Activated T-helper 2 cell treated with anti-CD3 and anti-CD28 coated beads, Interferon-gamma antibody, Interleukin-2, Interleukin-4, amounts not matched to agents 10 μg/mL and 5 μg/mL and 100 μg/mL, durations not matched to agents 14 hours and 24 hours and 36 hours (primary cell): ENCODE results near the gene MAP2K5. TPM values are rescaled to one million over a fixed set of nuclear protein-coding genes. Genes with fewer than 3 reads are reported as not detected.

ENCODE experiments used
- DNase-seq: peaks from one replicate; pipeline ENCODE4 v3.0.0; 2021; ENCODE audit warnings: low spot score
- H3K27ac Mint-ChIP-seq: one replicate; pipeline ENCODE4 v1.8.0; 2021; ENCODE audit warnings: mixed read lengths
- H3K27me3 Mint-ChIP-seq: one replicate; pipeline ENCODE4 v1.8.0; 2021; ENCODE audit warnings: low read depth, mixed read lengths
- H3K36me3 Mint-ChIP-seq: one replicate; pipeline ENCODE4 v1.8.0; 2021; ENCODE audit warnings: low read depth, mixed read lengths
- H3K4me1 Mint-ChIP-seq: one replicate; pipeline ENCODE4 v1.8.0; 2021; ENCODE audit warnings: low read depth, mixed read lengths
- H3K4me3 Mint-ChIP-seq: one replicate; pipeline ENCODE4 v1.8.0; 2021; ENCODE audit warnings: low read depth, mild to moderate bottlenecking, moderate library complexity, mixed read lengths
- H3K9me3 Mint-ChIP-seq: one replicate; pipeline ENCODE4 v1.8.0; 2021; ENCODE audit warnings: mixed read lengths
- intact Hi-C: fragments of 100-400 bp; cut with micrococcal nuclease; formaldehyde crosslinking; loops from one replicate; pipeline ENCODE4 v1.15.1; 2023
- total RNA-seq: library from RNA; stranded (reverse); gene quantifications from 2 replicates; pipeline ENCODE4 v1.2.3, GENCODE V29; 2022

MAP2K5 gene
- total RNA-seq, 1 donor from 2014 or later, result 25.9 TPM

DNA sequence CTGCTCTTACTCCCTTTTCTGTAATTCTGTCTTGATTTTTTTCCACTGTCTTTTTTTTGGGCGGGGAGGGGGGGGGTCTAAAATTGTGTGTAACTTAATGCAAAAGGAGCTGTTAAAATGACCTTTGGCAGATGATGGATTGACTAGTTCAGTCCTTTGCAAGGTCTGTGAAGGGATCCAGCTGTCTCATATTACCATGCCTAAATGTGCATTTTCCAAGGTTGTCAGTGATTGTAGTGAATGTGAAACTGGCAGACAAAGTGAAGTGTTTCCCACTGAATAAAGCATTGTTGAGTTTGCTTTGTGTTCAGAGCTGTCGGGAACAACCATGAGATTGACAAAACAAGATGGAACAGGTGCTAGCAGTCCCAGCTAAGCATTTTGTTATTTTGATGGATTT is 172.7 kb downstream of the MAP2K5 start:
- Mint-ChIP-seq H3K4me1 (no peaks in the 10 kb centered on the region), H3K4me3 (no peak overlapping the region), H3K27me3 (no peaks in the 10 kb centered on the region), H3K27ac (no peak overlapping the region), H3K9me3 (no peaks in the 10 kb centered on the region), H3K36me3 (no peaks in the 10 kb centered on the region)
- intact Hi-C loops, result no loop called here
- DNase-seq, result no peak

DNA sequence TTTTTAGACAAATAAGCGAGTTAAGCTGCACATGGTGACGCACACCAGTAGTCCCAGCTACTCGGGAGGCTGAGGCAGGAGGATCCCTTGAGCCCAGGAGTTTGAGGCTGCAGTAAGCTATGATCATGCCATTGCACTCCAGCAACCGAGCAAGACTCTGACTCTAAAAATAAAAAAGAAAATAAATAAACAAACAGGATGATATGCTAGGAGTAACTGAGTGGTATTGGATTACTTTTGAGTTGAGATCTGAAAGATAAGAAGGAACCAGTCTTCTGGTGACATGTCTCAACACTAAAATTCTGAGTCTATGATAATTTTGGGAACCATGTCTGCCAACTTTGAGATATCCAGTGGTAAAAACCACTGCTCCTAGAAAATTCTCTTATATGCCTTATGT is 173.7 kb downstream of the MAP2K5 start:
- Mint-ChIP-seq H3K27ac (no peak overlapping the region), H3K27me3 (no peaks in the 10 kb centered on the region), H3K4me1 (no peaks in the 10 kb centered on the region), H3K36me3 (no peaks in the 10 kb centered on the region), H3K4me3 (no peak overlapping the region), H3K9me3 (no peaks in the 10 kb centered on the region)
- intact Hi-C loops, result no loop called here
- DNase-seq, result no peak

DNA sequence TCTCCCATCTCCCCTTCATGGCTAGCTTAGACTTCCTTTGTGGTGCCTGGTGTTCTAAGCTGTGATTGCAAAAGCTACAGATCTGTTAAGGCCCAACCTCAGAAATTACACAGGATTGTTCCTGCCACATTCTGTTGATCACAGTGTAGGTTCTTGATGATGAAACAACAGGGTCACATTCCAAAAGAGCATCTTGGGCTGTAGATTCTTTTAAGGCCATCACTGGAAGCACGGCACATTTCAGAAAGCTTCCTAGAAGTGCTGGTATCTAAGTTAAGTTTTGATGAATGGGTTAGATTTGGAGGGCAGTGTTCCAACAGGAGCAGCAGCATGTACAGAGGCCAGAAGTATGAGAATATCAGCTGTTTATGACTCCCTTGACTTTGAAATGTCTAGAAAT is 175.3 kb downstream of the MAP2K5 start:
- H3K27me3 Mint-ChIP-seq, result no peaks in the 10 kb centered on the region
- H3K4me3 Mint-ChIP-seq, result no peak overlapping the region
- no peak for DNase-seq
- H3K9me3 Mint-ChIP-seq, result no peaks in the 10 kb centered on the region
- intact Hi-C loops, result no loop called here
- no peaks in the 10 kb centered on the region for H3K36me3 Mint-ChIP-seq
- H3K27ac Mint-ChIP-seq, result no peak overlapping the region
- H3K4me1 Mint-ChIP-seq, result no peaks in the 10 kb centered on the region

DNA sequence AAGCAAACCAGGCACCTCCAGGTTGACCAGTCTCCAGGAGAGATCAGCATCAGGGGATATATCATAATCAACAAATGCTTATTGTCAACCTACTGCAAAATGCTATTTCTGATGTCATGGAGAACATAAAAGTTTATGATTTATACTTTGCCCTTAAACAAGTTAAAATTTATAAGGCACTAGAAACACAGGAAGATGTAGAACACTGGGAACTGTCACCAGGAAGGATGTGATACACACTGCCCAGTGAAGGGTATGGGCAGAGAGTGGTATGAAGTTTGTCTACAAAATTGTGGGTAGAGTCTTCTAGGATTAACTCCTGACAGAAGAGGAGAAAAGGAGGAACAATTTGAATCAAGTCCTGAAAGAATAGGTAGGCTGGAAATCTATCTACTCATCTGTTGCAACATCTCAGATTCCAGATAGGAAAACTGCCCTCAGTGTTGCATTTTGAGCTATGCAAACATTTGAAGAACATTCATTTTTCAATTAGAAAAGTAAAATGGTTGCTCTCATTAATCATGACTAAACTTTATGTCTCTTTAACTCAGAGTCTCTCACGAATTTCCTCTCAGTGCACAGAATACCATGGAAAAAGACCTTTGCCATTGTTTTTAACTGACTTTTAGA is 176.9 kb downstream of the MAP2K5 start:
- H3K27me3 Mint-ChIP-seq, result no peaks in the 10 kb centered on the region
- intact Hi-C loops, result no loop called here
- H3K4me1 Mint-ChIP-seq, result no peaks in the 10 kb centered on the region
- no peak overlapping the region for H3K4me3 Mint-ChIP-seq
- DNase-seq, result no peak
- no peaks in the 10 kb centered on the region for H3K9me3 Mint-ChIP-seq
- H3K36me3 Mint-ChIP-seq, result no peaks in the 10 kb centered on the region
- no peak overlapping the region for H3K27ac Mint-ChIP-seq

DNA sequence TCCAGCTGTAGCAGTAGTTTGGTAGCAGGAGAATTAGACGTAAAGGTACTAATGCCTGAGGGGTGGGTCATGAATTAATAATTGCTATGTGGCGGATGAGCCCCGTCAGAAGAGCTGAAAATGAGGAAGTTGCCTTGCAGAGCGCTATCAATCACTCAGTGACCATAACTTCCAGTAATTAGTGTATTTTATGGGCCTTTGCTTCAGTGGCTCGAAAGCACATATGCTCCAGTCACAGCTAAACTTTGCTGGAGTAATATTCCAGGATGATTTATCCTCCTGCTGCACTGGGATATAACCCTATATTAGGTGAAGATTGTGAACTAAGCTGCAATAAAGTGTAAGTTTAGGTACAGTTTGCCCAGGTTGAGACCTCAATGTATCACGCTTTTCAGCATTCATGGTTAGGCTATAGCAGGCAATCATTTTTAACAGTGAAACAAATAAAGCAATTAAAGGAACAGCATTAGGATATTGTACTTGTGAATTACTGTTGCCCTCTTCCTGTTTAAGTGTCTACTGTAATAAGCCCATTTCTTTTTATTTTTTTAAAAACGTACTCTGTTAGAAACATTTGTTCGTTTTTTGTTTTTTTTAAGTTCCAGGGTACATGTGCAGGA is 178.2 kb downstream of the MAP2K5 start:
- no peaks in the 10 kb centered on the region for H3K27me3 Mint-ChIP-seq
- H3K4me3 Mint-ChIP-seq, result no peak overlapping the region
- no peak overlapping the region for H3K27ac Mint-ChIP-seq
- intact Hi-C loops, result no loop called here
- no peaks in the 10 kb centered on the region for H3K36me3 Mint-ChIP-seq
- no peaks in the 10 kb centered on the region for H3K4me1 Mint-ChIP-seq
- H3K9me3 Mint-ChIP-seq, result no peaks in the 10 kb centered on the region
- no peak for DNase-seq

DNA sequence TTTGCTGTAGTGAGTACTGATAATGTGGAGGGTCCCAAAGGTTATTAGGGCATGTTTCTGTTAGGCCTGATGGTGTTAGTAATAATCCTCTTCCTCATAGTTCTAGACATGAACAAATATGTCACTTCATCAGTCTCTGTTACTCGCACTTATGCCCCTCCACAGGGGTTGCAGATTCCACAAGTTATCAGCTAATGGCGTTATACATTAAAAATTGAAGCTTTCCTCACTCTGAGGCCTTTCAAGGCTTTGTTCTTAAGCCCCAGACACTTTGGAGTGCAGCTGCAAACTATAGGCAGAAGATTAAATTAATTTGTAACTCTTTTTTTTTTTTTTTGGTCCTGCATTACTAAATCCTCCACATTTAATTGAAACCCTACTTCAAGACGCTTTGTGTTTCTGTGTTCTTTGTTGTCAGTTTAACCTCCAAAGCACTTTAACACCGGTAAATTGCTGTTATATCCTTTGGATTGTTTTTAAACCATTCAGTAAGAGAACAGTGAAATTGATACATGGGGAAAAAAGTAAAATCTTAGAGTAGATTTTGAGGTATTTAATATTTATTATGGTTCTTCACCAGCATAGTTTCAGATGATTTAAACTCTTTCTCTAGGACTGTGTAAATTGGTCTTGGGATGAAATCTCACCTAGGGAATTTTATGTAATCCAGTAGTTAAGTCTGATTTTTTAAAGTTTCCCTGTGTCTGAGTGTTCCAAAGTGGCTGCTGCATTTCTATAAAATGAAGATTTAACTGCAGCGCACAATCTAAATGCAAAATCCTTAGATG is 179.7 kb downstream of the MAP2K5 start:
- intact Hi-C loops, result no loop called here
- H3K36me3 Mint-ChIP-seq, result no peaks in the 10 kb centered on the region
- no peaks in the 10 kb centered on the region for H3K4me1 Mint-ChIP-seq
- DNase-seq, result no peak
- H3K9me3 Mint-ChIP-seq, result no peaks in the 10 kb centered on the region
- no peaks in the 10 kb centered on the region for H3K27me3 Mint-ChIP-seq
- no peak overlapping the region for H3K27ac Mint-ChIP-seq
- H3K4me3 Mint-ChIP-seq, result no peak overlapping the region

DNA sequence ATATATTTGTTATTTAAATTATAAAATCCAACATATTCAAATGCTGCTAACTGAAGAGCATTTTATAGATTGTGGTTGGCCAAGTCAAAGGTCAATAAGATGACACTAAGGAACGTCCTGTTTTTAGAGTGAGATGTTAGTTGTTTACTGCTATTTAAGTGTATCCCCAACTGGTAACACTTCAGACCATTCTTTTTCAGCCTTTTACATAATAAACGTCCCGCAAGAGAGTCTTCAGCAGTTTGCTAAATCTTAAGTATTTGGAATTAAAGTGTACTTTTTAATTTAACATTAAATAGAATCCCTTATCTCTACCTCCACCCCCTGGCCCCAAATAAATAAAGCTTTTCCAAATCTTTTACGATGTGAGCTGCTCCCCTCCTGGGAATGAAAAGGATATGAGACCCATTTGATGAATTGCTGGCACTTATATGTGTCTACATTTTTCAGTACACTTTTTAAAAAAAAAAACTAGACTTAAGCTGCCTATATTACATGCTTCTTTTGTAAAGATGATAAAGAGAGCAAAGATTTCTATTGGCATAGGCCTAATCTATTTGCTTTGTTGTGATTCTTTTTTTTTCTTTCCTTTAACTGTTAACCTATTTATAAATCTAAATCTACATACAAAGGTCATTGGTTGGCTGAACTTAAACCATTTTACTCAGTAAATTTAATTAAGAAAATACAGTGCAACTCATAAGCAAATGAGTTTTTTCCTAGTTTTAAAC is 181.0 kb downstream of the MAP2K5 start:
- H3K27me3 Mint-ChIP-seq, result no peaks in the 10 kb centered on the region
- H3K27ac Mint-ChIP-seq, result no peak overlapping the region
- H3K4me3 Mint-ChIP-seq, result no peak overlapping the region
- H3K4me1 Mint-ChIP-seq, result no peaks in the 10 kb centered on the region
- no peaks in the 10 kb centered on the region for H3K36me3 Mint-ChIP-seq
- no peak for DNase-seq
- intact Hi-C loops, result no loop called here
- H3K9me3 Mint-ChIP-seq, result no peaks in the 10 kb centered on the region

DNA sequence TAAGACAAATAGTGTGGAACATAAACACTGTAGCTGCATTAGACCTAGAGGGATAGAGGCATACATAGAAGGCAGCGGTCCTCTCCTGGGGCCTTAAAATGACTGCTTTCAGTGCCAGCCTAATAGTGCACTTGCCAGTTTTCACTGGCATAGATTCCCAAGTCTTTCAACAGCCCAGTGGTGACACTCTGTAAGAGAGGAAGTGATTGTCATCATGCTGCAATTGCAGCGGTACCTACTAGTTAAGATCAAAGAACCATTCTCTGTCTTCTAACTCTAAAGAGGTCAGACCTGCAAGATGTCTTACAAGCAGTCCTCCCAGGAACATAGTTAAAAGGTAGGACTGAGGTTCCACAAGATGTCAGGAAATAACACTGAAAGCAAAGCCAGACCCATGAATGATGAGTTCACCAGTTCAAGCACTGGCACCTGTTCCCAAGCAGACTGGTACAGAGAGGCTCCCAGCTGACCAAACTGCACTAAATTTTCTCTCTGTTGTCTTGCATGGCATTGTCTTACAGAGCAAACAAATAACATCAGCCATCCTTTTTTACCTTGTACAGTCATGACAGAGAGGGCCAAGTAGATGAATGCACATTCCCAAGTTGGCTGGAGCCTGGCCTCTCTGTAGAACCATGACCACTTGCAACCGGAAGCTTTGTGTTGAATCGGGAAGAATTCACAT is 182.3 kb downstream of the MAP2K5 start:
- H3K9me3 Mint-ChIP-seq, result no peaks in the 10 kb centered on the region
- no peaks in the 10 kb centered on the region for H3K27me3 Mint-ChIP-seq
- intact Hi-C loops, result no loop called here
- no peak overlapping the region for H3K4me3 Mint-ChIP-seq
- DNase-seq, result no peak
- H3K4me1 Mint-ChIP-seq, result no peaks in the 10 kb centered on the region
- H3K27ac Mint-ChIP-seq, result no peak overlapping the region
- H3K36me3 Mint-ChIP-seq, result no peaks in the 10 kb centered on the region

DNA sequence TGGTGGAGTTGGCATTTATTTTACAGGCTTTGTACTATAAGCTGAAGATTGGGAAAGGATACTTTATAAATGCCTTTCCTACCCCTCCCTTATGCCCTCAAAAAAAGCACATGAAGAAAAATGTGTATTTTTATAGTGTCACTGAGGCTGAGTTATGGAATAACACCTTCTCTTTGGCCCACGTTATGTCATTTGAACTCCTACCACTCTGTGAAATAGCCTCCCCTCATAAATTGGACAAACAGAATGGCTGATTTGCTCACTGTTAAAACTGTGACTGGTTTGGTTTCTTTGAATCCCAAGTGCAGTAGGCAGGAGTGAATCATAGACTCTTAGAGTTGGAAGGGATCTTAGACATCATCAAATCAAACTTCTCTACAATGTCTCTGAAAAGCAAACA is 187.6 kb downstream of the MAP2K5 start:
- H3K4me3 Mint-ChIP-seq, result no peak overlapping the region
- H3K4me1 Mint-ChIP-seq, result no peaks in the 10 kb centered on the region
- H3K9me3 Mint-ChIP-seq, result no peaks in the 10 kb centered on the region
- no peaks in the 10 kb centered on the region for H3K27me3 Mint-ChIP-seq
- no peak overlapping the region for H3K27ac Mint-ChIP-seq
- no peak for DNase-seq
- intact Hi-C loops, result no loop called here
- H3K36me3 Mint-ChIP-seq, result no peaks in the 10 kb centered on the region

DNA sequence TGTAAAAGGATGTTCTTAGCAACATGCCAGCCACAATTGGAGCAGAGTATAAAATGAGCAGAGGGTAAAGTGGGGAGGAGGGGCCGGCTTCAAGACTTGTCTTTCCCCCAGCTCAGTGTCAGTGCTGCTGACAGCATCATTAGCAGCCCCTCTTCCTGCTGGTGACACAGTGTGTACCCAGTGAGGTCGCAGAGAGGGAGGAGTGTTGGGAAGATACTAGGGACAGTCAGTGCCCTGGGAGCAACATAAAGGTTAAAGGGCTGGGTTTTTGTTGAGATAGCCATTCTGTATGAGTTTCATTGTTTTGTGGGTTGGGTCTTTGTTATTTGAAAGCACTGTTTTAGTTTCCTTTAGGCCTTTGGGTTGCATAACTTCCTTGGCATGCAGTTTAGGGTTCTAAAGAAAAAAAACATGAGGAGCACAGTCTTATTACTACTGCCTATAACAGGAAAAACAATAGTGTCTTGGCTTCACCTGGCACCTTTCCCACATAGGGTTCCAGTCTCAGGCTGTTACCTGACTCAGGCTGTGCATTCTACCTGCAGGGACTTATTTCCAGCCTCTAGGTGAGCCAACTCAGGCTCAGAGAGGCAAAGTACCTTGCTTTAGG is 188.7 kb downstream of the MAP2K5 start:
- Mint-ChIP-seq H3K4me3 (no peak overlapping the region), H3K27ac (no peak overlapping the region), H3K9me3 (no peaks in the 10 kb centered on the region), H3K36me3 (no peaks in the 10 kb centered on the region), H3K27me3 (no peaks in the 10 kb centered on the region), H3K4me1 (peaks cover 1% of the 10 kb centered on the region)
- no peak for DNase-seq
- intact Hi-C loops, result no loop called here

DNA sequence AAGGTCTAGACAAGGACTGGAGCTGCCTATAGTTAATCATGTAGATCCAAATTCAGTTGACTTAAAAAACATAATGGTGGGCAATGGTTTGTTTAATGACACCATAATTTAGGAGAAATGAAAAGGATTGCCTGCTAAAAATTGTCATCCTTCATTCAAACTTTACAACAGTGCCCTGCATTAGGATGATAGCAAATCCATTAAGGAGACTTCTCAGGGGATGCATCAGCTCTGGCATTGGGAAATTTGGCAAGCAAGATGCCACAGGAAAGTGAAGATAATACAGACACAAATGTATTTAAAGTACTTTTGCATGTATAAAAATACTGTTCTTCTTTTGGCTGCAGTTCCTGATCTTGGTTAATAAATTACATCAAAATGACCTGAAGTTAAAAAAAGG is 189.7 kb downstream of the MAP2K5 start:
- no peaks in the 10 kb centered on the region for H3K27me3 Mint-ChIP-seq
- intact Hi-C loops, result no loop called here

DNA sequence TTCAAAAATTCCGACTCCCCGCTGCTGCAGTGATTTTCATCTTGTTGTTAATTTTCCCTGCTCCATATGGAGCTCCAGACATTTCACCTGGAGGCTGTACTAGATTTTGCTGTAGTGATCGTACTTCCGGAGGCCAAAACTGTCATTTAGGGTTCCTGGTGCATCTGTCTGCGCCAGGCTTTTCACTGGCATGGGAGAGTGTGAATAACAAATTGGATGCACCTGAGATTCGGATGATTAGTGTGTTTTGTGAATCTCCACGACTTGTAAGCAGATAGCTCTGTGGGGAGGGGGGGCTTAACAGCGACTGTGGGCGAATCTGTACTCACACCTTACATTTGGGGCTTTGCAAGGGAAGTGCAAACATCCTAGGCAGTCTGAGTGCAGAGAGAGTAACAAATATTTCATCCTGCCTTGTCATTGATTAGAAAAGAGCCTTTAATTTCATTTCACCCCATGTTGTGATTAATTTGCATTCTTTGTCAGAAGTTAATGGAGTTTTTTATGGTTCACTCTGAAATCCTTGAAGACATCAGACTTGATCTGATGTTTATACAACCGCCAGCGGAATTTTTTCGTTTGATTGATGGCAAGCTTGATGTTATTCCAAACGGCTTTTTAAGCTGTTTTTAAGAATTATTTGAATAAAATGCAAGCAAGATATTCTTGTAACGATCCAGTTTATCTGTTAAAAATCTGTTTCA is 190.3 kb downstream of the MAP2K5 start:
- H3K9me3 Mint-ChIP-seq, result no peaks in the 10 kb centered on the region
- intact Hi-C loops, result no loop called here
- H3K36me3 Mint-ChIP-seq, result no peaks in the 10 kb centered on the region
- no peak for DNase-seq
- H3K4me3 Mint-ChIP-seq, result no peak overlapping the region
- H3K27me3 Mint-ChIP-seq, result no peaks in the 10 kb centered on the region
- no peak overlapping the region for H3K27ac Mint-ChIP-seq
- peaks cover 4% of the 10 kb centered on the region for H3K4me1 Mint-ChIP-seq

More for the DNA sequence above, 189.7 kb downstream of the MAP2K5 start:
- Mint-ChIP-seq H3K36me3 (no peaks in the 10 kb centered on the region), H3K9me3 (no peaks in the 10 kb centered on the region), H3K4me1 (peaks cover 4% of the 10 kb centered on the region), H3K27ac (no peak overlapping the region), H3K4me3 (no peak overlapping the region)
- DNase-seq, result no peak
